Activated CD4-positive, alpha-beta T cell treated with anti-CD3 and anti-CD28 coated beads, Interleukin-2, amount 10 ng/mL, durations not matched to agents 24 days and 14 days (primary cell): ENCODE measurements around the gene STK10. TPM values are rescaled to one million over a fixed set of nuclear protein-coding genes. Genes with fewer than 3 reads are reported as not detected.

Source experiments
- DNase-seq: peaks from one replicate; pipeline ENCODE4 v3.0.0; 2022
- H3K27ac Mint-ChIP-seq: one replicate; pipeline ENCODE4 v1.8.0; 2022; ENCODE audit warnings: mild to moderate bottlenecking, mixed read lengths
- H3K27me3 Mint-ChIP-seq: one replicate; pipeline ENCODE4 v1.8.0; 2022; ENCODE audit warnings: mixed read lengths
- H3K36me3 Mint-ChIP-seq: one replicate; pipeline ENCODE4 v1.8.0; 2022; ENCODE audit warnings: low read depth, mild to moderate bottlenecking, mixed read lengths
- H3K4me1 Mint-ChIP-seq: one replicate; pipeline ENCODE4 v1.8.0; 2021; ENCODE audit warnings: mixed read lengths
- H3K4me3 Mint-ChIP-seq: one replicate; pipeline ENCODE4 v1.8.0; 2022; ENCODE audit warnings: mild to moderate bottlenecking, moderate library complexity, mixed read lengths
- H3K9me3 Mint-ChIP-seq: one replicate; pipeline ENCODE4 v1.8.0; 2021; ENCODE audit warnings: mixed read lengths
- intact Hi-C: fragments of 100-400 bp; cut with micrococcal nuclease; formaldehyde crosslinking; loops from one replicate; pipeline ENCODE4 v1.15.1; 2023
- total RNA-seq: library from RNA; stranded (reverse); gene quantifications from 2 replicates; pipeline ENCODE4 v1.2.3, GENCODE V29; 2022

The STK10 gene
- total RNA-seq, 1 donor from 2014 or later: 87.9 TPM

DNA sequence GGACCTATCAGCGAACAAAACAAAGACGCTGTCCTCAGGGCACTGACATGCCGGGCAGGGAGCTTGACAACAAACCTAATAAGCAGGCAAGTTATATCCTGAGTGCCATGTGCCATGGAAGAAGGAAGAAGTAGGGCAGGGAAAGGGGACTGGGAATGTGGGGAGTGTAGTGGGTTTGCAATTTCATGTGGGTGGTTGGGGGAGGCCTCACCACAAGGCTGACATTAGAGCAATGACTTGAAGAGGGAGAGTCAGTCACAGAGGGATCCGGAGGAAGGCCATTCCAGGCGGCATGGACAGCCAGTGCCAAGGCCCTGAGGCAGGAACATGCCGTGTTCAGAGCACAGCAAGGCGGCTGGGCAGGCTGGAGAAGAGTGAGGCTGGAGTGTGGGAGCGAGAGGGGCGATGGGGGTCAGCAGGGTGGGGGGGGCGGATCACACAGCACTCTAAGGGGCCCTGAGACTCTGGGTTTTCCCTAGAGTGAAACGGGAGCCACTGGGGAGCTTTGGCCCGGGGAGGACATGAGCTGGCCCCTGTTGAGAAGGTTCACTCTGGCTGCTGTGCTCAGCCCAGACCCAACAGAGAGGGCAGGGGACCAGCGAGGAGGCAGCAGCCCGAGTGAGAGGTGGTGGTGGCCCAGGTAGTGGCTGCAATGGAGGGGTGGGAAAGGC lies 86.3 kb downstream of the STK10 start:
- no peaks in the 10 kb centered on the region for H3K27me3 Mint-ChIP-seq
- H3K9me3 Mint-ChIP-seq: no peaks in the 10 kb centered on the region
- peaks cover 57% of the 10 kb centered on the region for H3K36me3 Mint-ChIP-seq
- no peak for DNase-seq
- H3K4me3 Mint-ChIP-seq: no peak overlapping the region
- peak overlapping the region; percentile 27 for H3K27ac Mint-ChIP-seq
- peaks cover 18% of the 10 kb centered on the region for H3K4me1 Mint-ChIP-seq
- intact Hi-C loops: no loop called here

DNA sequence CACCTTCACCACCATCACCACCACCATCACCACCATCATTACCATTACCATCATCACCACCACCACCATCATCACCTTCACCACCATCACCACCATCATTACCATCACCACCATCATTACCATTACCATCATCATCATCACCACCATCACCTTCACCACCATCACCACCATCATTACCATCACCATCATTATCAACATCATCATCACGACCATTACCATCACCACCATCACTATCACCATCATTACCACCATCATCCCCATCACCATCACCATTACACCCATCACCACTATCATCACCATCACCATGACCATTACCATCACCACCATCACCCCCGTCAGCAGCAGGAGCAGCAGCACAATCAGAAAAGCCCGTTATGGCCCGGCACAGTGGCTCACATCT lies 89.1 kb downstream of the STK10 start:
- peak overlapping the region; percentile 10 for H3K27ac Mint-ChIP-seq
- H3K27me3 Mint-ChIP-seq: no peaks in the 10 kb centered on the region
- H3K4me3 Mint-ChIP-seq: no peak overlapping the region
- intact Hi-C loops: no loop called here
- peaks cover 17% of the 10 kb centered on the region for H3K4me1 Mint-ChIP-seq
- no peak for DNase-seq
- no peaks in the 10 kb centered on the region for H3K9me3 Mint-ChIP-seq
- H3K36me3 Mint-ChIP-seq: peaks cover 61% of the 10 kb centered on the region

DNA sequence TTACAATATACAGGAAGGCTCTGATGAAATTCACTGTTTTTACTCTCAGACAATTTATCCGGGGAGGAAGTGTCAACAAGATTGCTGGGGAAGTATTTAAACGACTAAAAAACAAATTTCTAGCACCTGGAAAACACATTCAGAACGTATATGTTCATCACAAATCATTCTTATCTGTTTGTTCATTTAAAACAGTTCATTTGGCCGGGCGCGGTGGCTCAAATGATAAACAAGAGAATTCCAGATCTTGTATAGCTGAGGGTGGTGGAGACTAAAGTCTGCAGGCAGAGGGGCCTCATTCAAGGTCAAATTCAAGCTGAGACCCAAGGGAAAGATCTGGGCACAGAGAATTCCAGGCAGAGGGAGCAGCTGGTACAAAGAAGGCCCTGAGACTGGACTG lies 90.0 kb downstream of the STK10 start:
- Mint-ChIP-seq H3K36me3 (peaks cover 59% of the 10 kb centered on the region), H3K27ac (no peak overlapping the region), H3K9me3 (no peaks in the 10 kb centered on the region), H3K4me3 (no peak overlapping the region), H3K4me1 (peaks cover 13% of the 10 kb centered on the region), H3K27me3 (no peaks in the 10 kb centered on the region)
- intact Hi-C loops: no loop called here
- no peak for DNase-seq

DNA sequence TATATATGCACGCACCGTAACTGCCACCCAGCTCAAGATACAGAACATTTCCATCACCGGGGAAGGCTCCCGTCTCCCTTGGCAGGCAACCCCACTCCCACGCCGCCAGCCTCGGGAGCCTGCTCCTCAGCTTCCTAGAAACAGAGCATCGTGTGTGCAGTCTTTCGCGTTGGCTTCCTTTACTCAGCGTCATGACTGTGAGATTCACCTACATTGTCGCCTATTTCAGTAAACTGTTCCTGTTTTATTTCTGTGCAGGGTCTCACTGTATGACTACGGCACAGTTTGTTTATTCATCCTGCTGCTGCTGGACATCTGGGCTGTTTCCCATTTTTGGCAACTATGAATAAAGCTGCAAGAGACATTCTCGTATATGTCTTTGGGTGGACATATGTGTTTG lies 90.7 kb downstream of the STK10 start:
- Mint-ChIP-seq H3K9me3 (no peaks in the 10 kb centered on the region), H3K4me1 (peaks cover 11% of the 10 kb centered on the region), H3K4me3 (no peak overlapping the region), H3K27me3 (no peaks in the 10 kb centered on the region), H3K36me3 (peaks cover 59% of the 10 kb centered on the region), H3K27ac (peak overlapping the region; percentile 37)
- no peak for DNase-seq
- intact Hi-C loops: no loop called here

DNA sequence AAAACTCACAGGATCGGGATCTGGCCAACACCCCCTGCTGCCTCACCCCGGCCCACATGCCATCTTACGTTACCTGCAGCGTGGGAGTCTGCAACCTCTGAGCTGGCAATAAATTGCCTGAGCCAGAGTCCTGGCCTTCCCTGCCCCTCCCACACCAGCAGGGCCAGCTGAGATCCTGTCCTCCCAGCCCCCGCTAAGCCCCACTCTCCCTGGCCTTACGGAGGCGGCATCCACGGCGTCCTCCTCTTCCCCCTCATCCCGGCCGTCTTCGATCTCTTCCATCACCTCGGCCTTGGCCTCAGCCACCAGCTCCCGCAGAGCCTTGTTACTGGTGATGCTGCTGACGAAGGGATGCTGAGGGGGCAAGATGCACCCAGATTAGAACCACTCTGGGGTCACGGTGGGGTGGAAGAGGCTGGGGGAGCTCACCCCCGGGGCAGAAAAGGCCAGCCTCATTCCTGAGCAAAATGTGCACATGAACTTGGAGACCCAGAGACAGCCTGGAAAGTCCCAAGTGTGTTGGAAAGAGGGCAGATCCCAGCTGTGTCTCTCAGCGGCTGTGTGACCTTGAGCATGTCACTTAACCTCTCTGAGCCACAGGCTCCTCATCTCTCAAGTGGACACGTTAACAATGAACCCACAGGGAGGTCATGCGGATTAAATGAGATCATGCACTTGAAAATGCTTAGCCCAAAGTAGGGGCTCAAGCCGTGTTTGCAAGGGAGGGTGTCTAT lies 91.7 kb downstream of the STK10 start:
- H3K27ac Mint-ChIP-seq: no peak overlapping the region
- no peak overlapping the region for H3K4me3 Mint-ChIP-seq
- intact Hi-C loops: no loop called here
- H3K27me3 Mint-ChIP-seq: no peaks in the 10 kb centered on the region
- no peaks in the 10 kb centered on the region for H3K9me3 Mint-ChIP-seq
- no peak for DNase-seq
- H3K36me3 Mint-ChIP-seq: peaks cover 50% of the 10 kb centered on the region
- peaks cover 7% of the 10 kb centered on the region for H3K4me1 Mint-ChIP-seq

DNA sequence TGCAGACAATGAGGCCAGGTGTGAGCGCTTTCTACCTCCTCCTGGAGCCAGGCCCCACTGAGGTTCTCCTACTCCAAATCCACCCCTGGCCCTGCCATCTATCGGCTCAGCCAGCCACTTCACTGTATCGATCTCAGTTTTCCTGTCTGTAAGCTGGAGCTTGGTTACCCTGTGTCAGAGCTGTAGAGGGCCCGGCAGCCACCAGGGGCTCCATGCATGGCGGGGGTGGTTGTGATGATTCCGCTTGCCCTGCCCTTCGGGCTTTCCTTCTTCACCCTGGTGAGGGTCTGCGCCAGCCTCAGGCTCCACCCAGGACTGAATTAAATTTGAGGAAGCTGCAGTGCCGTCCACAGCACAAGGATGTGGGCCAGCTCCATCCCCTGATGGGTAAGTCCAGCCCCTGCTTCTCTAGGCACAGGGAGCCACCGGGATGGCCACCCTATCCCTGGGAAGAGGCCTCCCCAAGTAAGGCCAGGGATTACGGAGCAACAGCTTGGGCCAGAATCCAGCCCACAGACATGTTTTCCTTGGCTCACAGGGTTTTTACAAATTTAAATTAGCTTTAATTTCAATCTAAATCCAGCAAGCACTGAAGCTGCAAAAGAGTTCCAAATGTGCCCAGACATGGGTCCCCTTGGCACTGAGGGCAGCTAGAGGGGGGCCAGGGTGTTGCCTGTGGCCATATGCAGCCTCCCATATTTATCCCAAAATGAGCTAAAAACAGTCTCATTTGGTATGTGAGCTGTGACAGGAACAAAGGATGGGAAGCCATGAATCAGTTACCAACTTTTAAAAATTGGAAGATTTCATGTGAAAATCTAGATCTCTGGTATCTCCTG lies 92.4 kb downstream of the STK10 start:
- Mint-ChIP-seq H3K9me3 (no peaks in the 10 kb centered on the region), H3K27ac (no peak overlapping the region), H3K27me3 (no peaks in the 10 kb centered on the region), H3K4me1 (peaks cover 7% of the 10 kb centered on the region), H3K4me3 (no peak overlapping the region), H3K36me3 (peaks cover 53% of the 10 kb centered on the region)
- intact Hi-C loops: no loop called here
- no peak for DNase-seq

DNA sequence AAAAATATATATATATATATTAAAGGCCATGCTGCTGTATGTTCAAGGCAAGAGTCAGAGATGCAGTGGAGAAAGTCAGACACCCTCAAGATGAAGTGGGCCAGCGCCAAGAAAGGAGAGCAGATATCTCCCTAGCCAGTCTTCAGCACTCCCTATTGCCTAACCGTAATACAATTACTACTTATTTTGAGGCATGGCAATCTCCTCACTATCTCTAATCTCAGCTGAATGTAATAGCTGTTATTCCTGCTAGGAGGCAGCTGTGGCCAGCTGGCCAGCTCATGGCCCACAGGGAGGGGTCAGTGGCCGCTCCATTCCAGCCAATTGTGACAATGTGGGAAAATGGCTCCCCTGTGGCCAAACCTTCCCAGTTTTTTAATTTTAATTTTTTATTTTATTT lies 94.1 kb downstream of the STK10 start:
- intact Hi-C loops: no loop called here

DNA sequence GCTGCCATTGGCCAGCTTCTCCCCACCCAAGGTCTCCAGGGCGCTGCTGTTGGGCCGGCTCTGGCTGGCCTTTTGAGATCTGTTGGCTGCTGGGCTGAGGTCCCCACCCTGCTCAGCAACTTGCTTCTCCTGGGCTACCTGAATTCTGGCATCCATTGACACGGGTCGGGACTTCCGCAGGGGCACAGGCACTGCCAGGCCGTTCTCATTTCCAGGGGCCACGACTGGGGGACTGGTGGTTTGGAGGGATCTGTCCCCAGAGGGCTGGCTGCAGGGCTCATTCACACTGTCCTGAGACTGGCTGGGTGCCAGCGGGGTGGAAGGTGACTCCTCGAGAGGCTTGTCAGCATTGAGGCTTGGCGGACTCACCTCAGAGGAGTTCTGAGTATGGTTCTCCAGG lies 94.5 kb downstream of the STK10 start:
- no peak overlapping the region for H3K27ac Mint-ChIP-seq
- peaks cover 4% of the 10 kb centered on the region for H3K4me1 Mint-ChIP-seq
- intact Hi-C loops: no loop called here
- H3K27me3 Mint-ChIP-seq: no peaks in the 10 kb centered on the region
- H3K36me3 Mint-ChIP-seq: peaks cover 58% of the 10 kb centered on the region
- no peak for DNase-seq
- H3K9me3 Mint-ChIP-seq: no peaks in the 10 kb centered on the region
- H3K4me3 Mint-ChIP-seq: no peak overlapping the region

More for the DNA sequence above, 94.1 kb downstream of the STK10 start:
- peaks cover 6% of the 10 kb centered on the region for H3K4me1 Mint-ChIP-seq
- no peaks in the 10 kb centered on the region for H3K9me3 Mint-ChIP-seq
- H3K4me3 Mint-ChIP-seq: no peak overlapping the region
- peaks cover 59% of the 10 kb centered on the region for H3K36me3 Mint-ChIP-seq
- no peak for DNase-seq
- H3K27ac Mint-ChIP-seq: no peak overlapping the region
- H3K27me3 Mint-ChIP-seq: no peaks in the 10 kb centered on the region

DNA sequence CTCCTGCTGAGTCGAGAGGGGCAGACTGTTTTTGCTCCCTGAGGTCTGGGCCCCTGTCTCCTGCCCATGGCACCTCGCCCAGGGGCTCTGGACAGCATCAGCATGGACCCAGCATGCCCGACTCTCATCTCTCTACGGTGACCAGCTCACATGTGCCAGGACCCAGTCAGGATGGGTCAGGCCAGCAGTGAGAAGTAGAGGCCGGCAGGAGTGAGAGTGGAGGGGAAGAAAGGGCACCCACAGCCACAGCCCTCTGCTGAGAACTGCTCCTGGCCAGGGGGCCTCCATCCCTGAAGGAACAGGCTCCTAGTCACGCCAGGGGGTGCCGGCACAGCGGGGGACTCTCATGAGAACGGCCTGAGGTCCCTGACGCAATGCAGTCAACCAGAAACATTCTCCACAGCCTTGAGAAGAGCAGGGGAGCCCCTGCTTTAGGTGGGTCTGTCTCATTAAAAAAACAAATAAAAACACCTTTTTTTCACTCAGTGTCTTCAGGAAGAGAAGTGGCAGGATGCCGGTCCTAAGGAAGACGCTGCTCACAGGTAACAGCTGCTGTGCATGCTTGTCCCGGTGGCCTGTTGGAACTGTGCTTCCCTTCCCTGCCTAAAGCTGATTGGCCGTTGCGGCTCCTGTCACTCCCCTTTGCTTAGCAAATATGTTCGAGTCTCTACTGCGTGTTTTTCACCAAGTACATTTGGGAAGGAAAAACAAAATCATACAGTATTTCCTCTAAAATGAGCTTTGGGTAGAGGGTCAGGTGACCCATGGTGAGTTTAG lies 95.9 kb downstream of the STK10 start:
- intact Hi-C loops: no loop called here
- DNase-seq: no peak
- no peaks in the 10 kb centered on the region for H3K27me3 Mint-ChIP-seq
- no peaks in the 10 kb centered on the region for H3K4me1 Mint-ChIP-seq
- H3K27ac Mint-ChIP-seq: no peak overlapping the region
- H3K36me3 Mint-ChIP-seq: peaks cover 47% of the 10 kb centered on the region
- H3K9me3 Mint-ChIP-seq: no peaks in the 10 kb centered on the region
- H3K4me3 Mint-ChIP-seq: no peak overlapping the region

DNA sequence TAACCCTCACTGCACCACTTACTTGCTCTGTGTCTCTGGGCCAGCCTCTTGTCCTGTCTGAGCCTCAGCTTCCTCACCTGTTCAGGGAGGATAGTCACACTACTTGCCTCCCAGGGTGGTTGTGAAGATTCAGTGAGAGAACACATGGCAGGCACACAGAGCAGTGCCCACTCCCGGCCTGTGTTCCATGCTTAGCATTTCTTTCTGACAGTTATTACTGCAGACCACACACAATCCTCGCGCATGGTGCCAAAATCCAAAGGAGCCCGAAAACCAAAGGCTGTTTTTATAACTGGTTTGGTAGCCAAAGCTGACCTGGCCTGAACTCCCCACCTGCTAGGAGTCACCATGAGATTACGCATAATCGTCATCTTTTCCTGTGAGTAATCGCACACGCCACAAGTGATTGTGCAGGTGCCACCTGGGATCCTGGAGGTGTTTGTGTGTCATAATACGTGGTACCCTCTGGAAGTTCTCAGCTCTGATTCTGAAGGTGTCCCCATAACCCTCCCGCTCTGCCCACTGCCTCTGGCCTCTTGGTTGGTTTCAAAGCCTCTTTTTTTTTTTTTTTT lies 97.0 kb downstream of the STK10 start:
- DNase-seq: no peak
- H3K9me3 Mint-ChIP-seq: no peaks in the 10 kb centered on the region
- H3K27ac Mint-ChIP-seq: peak overlapping the region; percentile 23
- peaks cover 43% of the 10 kb centered on the region for H3K36me3 Mint-ChIP-seq
- no peak overlapping the region for H3K4me3 Mint-ChIP-seq
- H3K4me1 Mint-ChIP-seq: peaks cover 2% of the 10 kb centered on the region
- no peaks in the 10 kb centered on the region for H3K27me3 Mint-ChIP-seq
- intact Hi-C loops: no loop called here

DNA sequence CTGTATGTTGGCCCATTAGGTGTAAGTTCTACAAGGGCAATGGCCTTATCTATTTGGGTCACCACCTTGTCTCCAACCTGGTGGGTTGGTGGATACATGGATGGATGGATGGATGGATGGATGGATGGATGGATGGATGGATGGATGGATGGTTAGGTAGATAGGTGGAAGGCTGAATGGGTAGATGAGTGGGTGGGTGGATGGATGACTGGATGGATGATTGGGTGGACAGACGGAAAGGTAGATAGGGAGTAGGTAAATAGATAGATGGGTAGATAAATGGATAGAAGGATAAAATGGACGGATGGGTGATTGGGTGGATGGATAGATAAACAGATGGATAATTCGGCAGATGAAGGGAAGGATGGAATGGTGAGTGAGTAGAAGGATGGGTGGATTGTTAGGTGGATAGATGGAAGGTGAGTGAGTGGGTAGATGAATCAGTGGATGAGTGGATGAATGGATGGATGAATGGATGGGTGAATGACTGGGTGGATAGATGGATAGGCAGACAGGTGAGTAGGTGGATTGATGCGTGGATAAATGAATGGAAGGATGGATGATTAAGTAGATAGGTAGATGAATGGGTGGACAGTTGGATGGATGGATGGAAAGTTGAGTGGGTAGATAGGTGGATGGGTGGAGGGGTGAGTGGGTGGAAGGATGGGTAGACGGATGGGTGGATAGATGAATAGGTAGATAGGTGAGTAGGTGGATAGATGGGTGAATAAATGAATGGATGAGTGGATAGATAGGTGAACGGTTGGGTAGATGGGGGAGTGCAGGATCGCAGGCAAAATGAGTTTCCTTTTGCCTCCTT lies 98.5 kb downstream of the STK10 start:
- no peaks in the 10 kb centered on the region for H3K9me3 Mint-ChIP-seq
- no peak overlapping the region for H3K4me3 Mint-ChIP-seq
- H3K4me1 Mint-ChIP-seq: peaks cover 3% of the 10 kb centered on the region
- no peaks in the 10 kb centered on the region for H3K27me3 Mint-ChIP-seq
- DNase-seq: no peak
- H3K36me3 Mint-ChIP-seq: peaks cover 34% of the 10 kb centered on the region
- peak overlapping the region; percentile 9 for H3K27ac Mint-ChIP-seq
- intact Hi-C loops: no loop called here

DNA sequence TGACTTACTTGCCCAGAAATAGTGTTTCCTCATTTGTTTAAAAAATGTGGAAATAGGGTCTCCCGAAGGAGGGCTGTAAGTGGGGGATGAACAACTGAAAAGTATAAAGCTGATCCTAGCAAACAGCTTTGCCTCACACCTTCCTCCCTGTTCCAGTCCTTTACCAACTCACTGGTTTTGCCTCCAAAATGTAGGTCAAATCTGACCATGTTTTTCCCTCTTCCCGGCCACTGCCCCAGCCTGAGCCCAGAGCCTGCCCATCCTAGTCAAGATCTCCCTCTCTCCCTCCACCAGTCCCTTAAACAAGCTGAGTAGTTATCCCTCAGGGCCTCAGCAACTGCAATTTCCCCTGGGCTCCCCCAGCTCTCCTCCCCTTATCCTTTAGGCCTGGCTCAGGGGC lies 99.2 kb downstream of the STK10 start:
- intact Hi-C loops: no loop called here
- no peaks in the 10 kb centered on the region for H3K27me3 Mint-ChIP-seq
- peaks cover 34% of the 10 kb centered on the region for H3K36me3 Mint-ChIP-seq
- peak overlapping the region; percentile 9 for H3K27ac Mint-ChIP-seq
- H3K4me1 Mint-ChIP-seq: peaks cover 3% of the 10 kb centered on the region
- H3K4me3 Mint-ChIP-seq: no peak overlapping the region
- DNase-seq: no peak
- H3K9me3 Mint-ChIP-seq: no peaks in the 10 kb centered on the region
